NCI-H460 (cell line): ENCODE measurements around the gene NMNAT3. TPM values are rescaled to one million over a fixed set of nuclear protein-coding genes. Genes with fewer than 3 reads are reported as not detected.

ENCODE experiments used
- DNase-seq: peaks from one replicate; pipeline ENCODE4 v3.0.0-alpha.2; 2016; ENCODE audit warnings: low read depth; ENCODE audit errors: extremely low read depth
- total RNA-seq: library from RNA; depleted of rRNA; stranded (reverse); fragments of >200 nt; shearing (Covaris generic); gene quantifications from 2 replicates; pipeline ENCODE4 v1.2.3, GENCODE V29; 2014

NMNAT3 gene
- total RNA-seq, 1 experiment from 2014 or later: 2.4 TPM

GRCh38 chr3:139552632-139553365 lies 125.0 kb downstream of the NMNAT3 start:
- DNase-seq: no peak

- no peak for DNase-seq
Observed at GRCh38 chr3:139548801-139549200, 129.0 kb downstream of the NMNAT3 start.

- no peak for DNase-seq
Observed at GRCh38 chr3:139547666-139548065, 130.1 kb downstream of the NMNAT3 start.

- DNase-seq: no peak
Observed at GRCh38 chr3:139546772-139547171, 131.0 kb downstream of the NMNAT3 start.

- DNase-seq: no peak
Observed at GRCh38 chr3:139541532-139542288, 136.1 kb downstream of the NMNAT3 start.

GRCh38 chr3:139540651-139541531 lies 136.9 kb downstream of the NMNAT3 start:
- DNase-seq: no peak

GRCh38 chr3:139538733-139539132 lies 139.0 kb downstream of the NMNAT3 start:
- DNase-seq: no peak

- no peak for DNase-seq
Observed at GRCh38 chr3:139537795-139538621, 139.8 kb downstream of the NMNAT3 start.

- DNase-seq: no peak
Observed at GRCh38 chr3:139537361-139537760, 140.4 kb downstream of the NMNAT3 start.

GRCh38 chr3:139534992-139535879 lies 142.5 kb downstream of the NMNAT3 start:
- DNase-seq: no peak

- DNase-seq: no peak
Observed at GRCh38 chr3:139534455-139534812, 143.3 kb downstream of the NMNAT3 start.

- no peak for DNase-seq
Observed at GRCh38 chr3:139533781-139534454, 143.9 kb downstream of the NMNAT3 start.

- no peak for DNase-seq
Observed at GRCh38 chr3:139532976-139533375, 144.8 kb downstream of the NMNAT3 start.

GRCh38 chr3:139530717-139531116 lies 147.1 kb downstream of the NMNAT3 start:
- no peak for DNase-seq

GRCh38 chr3:139529662-139530061 lies 148.1 kb downstream of the NMNAT3 start:
- no peak for DNase-seq

GRCh38 chr3:139528924-139529323 lies 148.8 kb downstream of the NMNAT3 start:
- no peak for DNase-seq

- no peak for DNase-seq
Observed at GRCh38 chr3:139528281-139528680, 149.5 kb downstream of the NMNAT3 start.

- DNase-seq: no peak
Observed at GRCh38 chr3:139527265-139527664, 150.5 kb downstream of the NMNAT3 start.

- no peak for DNase-seq
Observed at GRCh38 chr3:139526146-139526545, 151.6 kb downstream of the NMNAT3 start.
